GM19351 (cell line): ENCODE measurements around the gene CYP2F1.
"Not testable (repeated sequence)": the region's sequence is repeated elsewhere in the genome, so short reads cannot be mapped to it uniquely, and the experiment has no call there.

Source experiments
- ATAC-seq: cut with Tn5 transposase; IDR thresholded peaks from one replicate; pipeline ENCODE4 v1.9.1; 2021; ENCODE audit warnings: mild to moderate bottlenecking, moderate library complexity; ENCODE audit not compliant: unreplicated experiment

Gene CYP2F1

GRCh38 chr19:41114132-41114531, at the start of gene CYP2F1:
TSS of gene CYP2F1 (plus strand) at chr19:41114432. CDS start at chr19:41116189, 1,757 bp downstream.
- no peak for ATAC-seq

DNA sequence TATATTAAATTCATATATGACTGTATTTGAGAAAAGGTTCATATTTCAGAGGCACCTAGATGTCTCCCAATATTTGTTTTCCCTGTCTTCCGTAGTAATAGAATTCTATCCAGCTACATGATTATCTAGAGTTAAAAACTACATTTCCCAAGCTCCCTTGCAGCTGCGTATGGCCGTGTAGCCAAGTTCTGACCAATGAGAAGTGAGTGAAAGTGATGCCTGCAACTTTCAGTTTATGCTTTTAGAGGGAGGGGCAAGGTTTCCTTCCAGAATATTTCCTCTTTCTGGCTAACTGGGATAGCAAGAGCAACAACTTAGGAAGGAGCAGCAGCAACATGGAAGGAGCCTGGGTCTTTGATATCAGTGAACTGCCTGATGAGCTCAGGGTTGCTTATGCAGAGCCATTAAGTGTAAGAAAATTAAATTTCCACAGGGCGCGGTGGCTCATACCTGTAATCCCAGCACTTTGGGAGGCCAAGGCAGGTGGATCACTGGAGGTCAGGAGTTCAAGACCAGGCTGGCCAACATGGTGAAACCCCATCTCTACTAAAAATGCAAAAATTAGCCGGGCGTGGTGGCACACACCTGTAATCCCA, 49.2 kb upstream of the CYP2F1 start:
- ATAC-seq = no peak

DNA sequence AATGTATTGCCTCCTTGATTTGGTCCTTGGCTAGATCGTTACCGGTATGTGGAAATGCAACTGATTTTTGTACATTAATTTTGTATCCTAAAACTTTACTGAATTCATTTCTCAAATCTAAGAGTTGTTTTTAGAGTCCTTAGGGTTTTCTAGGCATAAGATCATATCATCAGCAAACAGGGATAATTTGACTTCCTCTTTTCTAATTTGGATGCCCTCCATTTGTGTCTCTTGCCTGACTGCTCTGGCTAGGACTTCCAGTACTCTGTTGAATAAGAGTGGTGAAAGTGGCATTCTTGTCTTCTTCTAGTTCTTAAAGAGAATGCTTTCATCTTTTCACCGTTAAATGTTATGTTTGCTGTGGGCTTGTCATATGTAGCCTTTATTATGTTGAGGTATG, 37.9 kb upstream of the CYP2F1 start:
- ATAC-seq = no peak

- no peak for ATAC-seq
Observed at GRCh38 chr19:41083516-41083915, 30.7 kb upstream of the CYP2F1 start.

DNA sequence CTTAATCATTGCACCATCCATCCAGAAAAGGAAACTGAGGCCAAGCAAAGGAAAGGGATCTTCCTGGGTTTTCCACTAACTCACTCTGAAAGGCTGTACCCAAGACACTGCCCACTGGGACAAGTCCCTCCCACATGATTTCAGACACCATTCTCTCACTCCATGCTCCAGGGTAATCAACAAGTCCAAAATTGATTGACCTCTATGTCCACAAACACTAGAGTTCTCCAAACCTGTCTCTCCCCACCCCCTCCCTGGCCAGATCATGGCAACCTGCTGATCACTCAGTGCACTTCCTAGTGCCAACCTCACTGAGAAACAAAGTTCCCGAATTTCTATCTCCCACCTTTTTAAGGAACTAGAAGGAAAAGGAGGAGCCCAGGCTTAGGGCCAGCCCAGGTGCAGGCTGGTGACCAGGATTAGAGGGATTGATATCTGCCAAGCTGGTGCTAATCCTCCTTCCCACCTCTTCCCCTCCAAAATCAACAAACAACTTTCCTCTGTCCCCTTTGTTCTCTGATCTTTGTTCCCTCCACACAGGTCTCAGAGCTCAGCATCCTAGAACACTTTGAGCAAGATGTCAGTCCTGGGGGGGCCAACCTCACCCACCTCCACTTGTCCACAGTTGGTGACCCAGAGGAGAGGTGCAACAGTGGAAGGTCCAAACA, 28.4 kb upstream of the CYP2F1 start:
- ATAC-seq = no peak

- no peak for ATAC-seq
Observed at GRCh38 chr19:41088151-41088550, 26.1 kb upstream of the CYP2F1 start, which contains the start of gene CYP2A13. TSS of gene CYP2A13 (plus strand) at chr19:41088451. CDS start at chr19:41088472, 21 bp downstream.

DNA sequence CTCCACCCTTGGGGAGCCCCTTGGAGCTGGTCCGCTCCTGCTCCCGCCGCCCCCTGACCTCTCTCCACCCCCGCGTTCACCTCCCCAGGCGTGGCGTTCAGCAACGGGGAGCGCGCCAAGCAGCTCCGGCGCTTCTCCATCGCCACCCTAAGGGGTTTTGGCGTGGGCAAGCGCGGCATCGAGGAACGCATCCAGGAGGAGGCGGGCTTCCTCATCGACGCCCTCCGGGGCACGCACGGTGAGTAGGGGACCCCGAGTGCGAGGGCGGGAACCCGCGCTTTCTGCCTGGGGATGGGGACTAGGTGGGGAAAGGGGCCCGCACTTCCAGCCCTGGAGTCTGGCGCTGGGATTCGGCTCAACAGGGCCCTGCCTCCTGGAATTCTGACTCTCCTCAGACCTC, 24.3 kb upstream of the CYP2F1 start:
- ATAC-seq = no peak

DNA sequence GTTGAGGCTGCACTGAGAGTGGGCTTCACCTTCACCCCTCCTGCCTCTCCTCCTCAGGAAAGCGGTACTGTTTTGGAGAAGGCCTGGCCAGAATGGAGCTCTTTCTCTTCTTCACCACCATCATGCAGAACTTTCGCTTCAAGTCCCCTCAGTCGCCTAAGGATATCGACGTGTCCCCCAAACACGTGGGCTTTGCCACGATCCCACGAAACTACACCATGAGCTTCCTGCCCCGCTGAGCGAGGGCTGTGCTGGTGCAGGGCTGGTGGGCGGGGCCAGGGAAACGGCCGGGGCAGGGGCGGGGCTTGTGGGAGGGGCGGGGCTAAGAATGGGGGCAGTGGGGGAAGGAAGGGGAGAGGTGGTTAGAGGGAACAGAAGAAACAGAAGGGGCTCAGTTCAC, 18.5 kb upstream of the CYP2F1 start:
- ATAC-seq = no peak

DNA sequence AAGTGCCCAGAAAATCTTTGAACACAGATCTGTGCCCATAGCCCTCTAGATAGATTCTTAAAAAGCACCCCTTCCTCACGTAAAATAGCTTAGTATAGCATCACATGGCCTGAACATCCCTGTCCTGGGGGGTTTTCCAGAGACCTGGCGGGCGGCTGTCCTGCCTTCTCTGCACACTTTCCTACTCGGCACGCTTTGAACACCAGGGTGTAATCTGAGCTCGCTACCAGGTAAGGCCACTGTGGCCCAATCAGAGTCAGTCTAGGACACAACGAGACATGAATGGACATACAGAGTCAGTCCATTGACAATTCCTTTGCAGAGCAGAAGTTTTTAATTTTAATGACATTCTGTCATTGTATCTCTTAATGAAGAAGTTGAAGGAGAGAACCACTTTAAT, 17.9 kb upstream of the CYP2F1 start:
- ATAC-seq = no peak

DNA sequence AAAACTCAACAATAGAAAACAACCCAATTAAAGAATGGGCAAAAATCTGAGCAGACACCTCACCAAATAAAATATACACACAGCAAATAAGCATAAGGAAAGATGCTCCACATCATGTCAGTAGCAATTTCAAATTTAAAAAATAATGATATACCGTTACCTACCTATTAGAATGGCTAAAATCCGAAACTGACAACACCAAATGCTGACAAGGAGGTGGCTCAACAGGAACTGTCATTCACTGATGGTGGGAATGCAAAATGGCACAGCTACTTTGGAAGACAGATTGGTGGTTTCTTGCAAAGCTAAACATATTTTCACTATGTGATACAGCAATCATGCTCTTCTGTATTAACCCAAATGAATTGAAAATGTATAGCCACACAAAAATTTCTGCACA, 16.9 kb upstream of the CYP2F1 start:
- ATAC-seq = no peak

GRCh38 chr19:41098762-41099161, 15.5 kb upstream of the CYP2F1 start:
- ATAC-seq = no peak

GRCh38 chr19:41102210-41102609, 12.0 kb upstream of the CYP2F1 start:
- ATAC-seq = not testable (repeated sequence)

DNA sequence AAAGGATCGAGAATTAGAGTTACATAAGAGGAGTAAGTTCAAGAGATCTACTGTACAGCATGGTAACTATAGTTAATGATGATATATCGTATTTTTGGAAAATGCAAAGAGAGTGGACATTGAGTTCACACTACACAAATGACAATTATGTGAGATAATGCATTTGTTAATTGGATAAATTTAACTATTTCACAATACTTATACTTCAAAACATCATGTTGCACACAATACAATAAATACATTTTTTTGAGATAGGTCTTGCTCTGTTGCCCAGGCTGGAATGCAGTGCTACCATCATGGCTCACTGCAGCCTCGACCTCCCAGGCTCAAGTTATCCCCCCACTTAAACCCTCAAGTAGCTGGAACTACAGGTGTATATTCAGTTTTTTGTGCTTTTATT, 8.1 kb upstream of the CYP2F1 start:
- no peak for ATAC-seq

GRCh38 chr19:41111296-41111695, 2.9 kb upstream of the CYP2F1 start:
- no peak for ATAC-seq

GRCh38 chr19:41111750-41112295, 2.4 kb upstream of the CYP2F1 start:
- no peak for ATAC-seq

GRCh38 chr19:41112728-41113290, 1.4 kb upstream of the CYP2F1 start:
- ATAC-seq = no peak

DNA sequence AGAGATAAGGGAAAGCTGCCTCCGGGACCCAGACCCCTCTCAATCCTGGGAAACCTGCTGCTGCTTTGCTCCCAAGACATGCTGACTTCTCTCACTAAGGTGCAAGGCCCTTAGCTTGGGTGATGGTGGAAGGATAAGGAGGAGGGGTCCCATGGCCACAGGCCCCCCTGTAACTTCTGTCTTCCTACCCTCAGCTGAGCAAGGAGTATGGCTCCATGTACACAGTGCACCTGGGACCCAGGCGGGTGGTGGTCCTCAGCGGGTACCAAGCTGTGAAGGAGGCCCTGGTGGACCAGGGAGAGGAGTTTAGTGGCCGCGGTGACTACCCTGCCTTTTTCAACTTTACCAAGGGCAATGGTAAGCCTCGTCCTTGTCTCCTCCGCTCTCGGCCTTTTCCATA, 2.0 kb downstream of the CYP2F1 start:
- ATAC-seq = no peak

DNA sequence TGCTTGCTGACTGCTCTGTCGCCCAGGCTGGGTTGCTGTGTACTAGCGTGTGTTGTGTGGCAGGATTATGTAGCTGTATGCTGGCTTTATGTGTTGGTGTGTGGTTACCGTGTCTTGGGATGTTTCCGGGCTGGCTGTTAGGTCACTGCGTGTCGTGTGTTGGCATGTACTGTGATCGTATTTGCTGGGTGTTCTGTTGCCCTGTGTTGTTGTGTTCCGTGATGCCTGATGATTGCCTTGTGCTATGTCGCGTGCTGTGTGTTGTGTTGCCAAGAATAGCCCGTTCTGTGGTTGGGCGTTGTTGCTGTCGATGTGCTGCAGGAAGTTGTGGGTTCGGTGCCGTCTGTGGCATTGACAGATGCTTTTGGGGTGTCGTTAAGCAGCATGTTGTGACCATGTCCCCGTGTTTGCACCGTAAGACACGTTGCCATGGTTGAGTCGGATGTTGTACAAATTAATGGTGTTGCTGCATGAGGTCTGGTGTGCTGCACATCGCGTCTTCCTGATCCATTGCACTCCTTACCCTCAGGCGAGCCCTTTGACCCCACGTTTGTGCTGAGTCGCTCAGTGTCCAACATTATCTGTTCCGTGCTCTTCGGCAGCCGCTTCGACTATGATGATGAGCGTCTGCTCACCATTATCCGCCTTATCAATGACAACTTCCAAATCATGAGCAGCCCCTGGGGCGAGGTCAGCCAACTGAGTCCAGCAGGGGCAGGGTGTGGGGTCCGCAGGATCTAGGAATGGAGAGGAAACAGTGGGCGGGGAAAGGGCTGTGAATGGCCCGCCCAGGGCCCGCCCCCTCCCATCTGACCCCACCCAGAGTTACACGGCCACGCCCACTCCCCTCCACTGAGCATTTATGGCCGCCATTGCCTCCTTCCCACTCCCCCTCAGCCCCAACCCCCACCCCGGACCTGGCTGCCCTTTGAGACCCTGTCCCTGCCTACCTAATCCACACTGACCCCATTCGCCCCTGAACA, 7.0 kb downstream of the CYP2F1 start:
- not testable (repeated sequence) for ATAC-seq

DNA sequence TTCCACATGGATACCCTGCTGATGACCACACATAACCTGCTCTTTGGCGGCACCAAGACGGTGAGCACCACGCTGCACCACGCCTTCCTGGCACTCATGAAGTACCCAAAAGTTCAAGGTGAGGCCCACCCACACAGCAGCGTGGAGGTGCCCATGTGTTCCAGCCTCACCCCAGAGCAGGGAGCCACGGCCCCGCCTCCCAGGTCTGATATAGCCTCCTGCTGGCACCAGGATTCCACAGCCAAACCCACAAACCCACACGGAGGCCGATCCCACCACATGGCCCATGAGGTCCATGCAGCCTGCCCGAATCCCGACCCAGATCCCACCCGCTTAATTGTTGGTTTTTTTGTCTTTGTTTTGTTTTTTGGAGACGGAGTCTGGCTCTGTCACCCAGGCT, 8.6 kb downstream of the CYP2F1 start:
- ATAC-seq = not testable (repeated sequence)

- no peak for ATAC-seq
Observed at GRCh38 chr19:41123716-41124294, 9.6 kb downstream of the CYP2F1 start.
